Measurements from ENCODE around the gene INO80.

DNA sequence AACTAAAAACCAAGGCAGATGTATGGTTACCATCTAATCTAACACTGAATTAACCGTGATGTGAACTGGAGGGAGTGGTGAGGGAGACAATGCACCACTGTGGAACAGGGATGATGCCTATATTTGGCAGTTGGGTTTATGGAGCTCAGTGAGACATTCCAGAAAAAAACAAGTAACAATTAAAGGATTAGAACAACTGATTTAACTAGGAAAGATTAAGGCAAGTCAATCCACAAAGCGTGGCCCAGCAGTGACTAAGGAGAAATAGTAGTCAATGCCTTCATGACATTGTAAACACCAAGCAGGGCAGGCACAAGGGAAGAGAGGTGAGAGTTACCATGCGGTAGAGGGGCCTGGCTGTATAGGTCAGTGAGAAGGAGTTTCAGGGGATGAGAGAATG lies 124.7 kb downstream of the INO80 start:
- TF ChIP-seq, protein P1, sequence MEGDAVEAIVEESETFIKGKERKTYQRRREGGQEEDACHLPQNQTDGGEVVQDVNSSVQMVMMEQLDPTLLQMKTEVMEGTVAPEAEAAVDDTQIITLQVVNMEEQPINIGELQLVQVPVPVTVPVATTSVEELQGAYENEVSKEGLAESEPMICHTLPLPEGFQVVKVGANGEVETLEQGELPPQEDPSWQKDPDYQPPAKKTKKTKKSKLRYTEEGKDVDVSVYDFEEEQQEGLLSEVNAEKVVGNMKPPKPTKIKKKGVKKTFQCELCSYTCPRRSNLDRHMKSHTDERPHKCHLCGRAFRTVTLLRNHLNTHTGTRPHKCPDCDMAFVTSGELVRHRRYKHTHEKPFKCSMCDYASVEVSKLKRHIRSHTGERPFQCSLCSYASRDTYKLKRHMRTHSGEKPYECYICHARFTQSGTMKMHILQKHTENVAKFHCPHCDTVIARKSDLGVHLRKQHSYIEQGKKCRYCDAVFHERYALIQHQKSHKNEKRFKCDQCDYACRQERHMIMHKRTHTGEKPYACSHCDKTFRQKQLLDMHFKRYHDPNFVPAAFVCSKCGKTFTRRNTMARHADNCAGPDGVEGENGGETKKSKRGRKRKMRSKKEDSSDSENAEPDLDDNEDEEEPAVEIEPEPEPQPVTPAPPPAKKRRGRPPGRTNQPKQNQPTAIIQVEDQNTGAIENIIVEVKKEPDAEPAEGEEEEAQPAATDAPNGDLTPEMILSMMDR (IDR thresholded peaks at IDR 0.05) = no peak
- TF ChIP-seq POLR2A (IDR thresholded peaks at IDR 0.05) = no peak
- TF ChIP-seq EP300 (IDR thresholded peaks at IDR 0.05) = no peak

All from upper lobe of left lung (tissue), 4 donors.